HG03280 (cell line): ENCODE data around the gene RSPH3.

ENCODE experiments used
- ATAC-seq: cut with Tn5 transposase; IDR thresholded peaks from one replicate; pipeline ENCODE4 v1.9.1; 2021; ENCODE audit warnings: mild to moderate bottlenecking, moderate library complexity; ENCODE audit not compliant: unreplicated experiment

RSPH3 gene

DNA sequence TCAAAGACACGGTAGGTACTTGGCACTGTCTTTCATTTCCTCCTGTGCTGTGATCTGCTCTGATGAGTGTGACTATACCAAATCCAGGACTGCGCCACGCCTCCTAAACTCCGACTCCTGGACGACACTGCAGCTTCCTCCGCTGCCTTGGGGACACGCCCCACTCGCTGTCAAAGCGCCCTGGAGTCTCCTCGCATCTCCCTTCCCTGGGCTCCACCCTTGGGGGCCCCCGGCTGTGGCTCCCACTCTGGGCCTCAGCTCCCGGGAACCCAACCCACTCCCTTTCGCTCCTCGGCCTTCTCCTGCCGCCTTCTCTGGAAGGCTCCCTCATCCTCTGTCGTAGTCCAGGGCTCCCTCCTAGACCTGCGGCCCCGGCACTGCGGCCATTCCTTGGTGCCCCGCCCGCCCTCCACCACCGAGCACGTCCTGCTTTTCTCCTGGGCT, 61.2 kb downstream of the RSPH3 start:
- no peak for ATAC-seq

DNA sequence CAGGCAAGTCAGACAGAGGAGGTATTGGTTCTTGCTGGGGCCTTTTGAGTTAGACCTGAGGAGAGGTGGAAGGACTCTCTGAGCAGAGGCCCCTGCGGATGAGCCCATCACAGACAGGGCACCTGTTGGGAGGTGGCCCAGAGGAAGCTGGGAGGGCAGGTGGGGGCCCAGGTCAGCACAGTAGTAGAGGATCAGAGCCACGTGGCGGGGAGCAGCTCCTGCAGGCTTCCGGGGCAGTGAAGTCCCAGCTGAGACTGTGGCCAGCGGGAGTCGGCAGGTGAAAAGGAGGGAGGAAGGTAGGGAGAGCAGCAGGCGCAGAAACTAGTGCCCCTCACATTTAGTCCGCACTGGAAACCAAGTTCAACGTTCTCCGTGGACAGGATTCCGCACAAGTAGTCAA, 61.8 kb downstream of the RSPH3 start:
- no peak for ATAC-seq

DNA sequence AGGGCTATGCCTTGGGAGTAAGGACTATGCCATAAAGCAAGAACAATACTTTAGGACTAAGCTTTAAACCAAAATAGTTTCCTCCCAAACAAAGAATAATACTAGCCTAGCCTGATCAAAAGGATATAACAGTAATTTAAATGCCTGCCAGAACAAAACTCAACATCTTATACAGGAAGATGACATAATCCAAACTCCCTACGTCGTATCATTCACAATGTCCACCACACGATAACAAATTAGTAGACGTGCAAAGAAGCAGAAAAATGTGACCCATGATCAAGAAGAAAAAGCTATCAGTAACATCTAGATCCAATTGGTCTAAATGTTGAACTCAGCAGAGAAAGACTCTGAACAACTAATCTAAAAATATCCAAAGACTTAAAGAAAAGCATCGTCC, 65.8 kb downstream of the RSPH3 start:
- no peak for ATAC-seq

DNA sequence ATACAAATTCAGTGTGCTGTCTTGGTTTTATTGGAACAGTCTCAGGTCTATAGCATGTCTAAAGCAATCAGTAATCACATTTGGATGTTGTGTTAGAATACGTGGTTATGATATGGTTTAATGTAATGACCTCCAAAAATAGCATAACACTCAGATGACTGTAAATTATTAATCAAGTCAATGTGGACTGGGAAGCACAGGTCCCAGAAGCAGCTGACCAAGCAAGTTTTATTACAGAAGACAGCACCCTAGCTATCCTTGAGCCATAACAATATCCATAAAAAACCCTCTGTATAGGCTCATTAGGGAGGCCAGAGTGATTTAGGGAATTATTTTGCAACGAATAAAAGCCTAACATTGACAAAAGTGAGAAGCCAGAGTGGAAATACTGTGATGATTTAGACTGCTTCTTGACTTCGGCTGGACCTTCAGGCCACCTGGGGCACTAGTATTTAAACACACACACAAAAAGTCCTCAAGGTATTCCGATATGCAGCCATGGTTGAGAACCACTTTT, 66.9 kb downstream of the RSPH3 start:
- ATAC-seq: no peak

GRCh38 chr6:158928068-158928467, 71.9 kb downstream of the RSPH3 start:
- ATAC-seq: no peak

DNA sequence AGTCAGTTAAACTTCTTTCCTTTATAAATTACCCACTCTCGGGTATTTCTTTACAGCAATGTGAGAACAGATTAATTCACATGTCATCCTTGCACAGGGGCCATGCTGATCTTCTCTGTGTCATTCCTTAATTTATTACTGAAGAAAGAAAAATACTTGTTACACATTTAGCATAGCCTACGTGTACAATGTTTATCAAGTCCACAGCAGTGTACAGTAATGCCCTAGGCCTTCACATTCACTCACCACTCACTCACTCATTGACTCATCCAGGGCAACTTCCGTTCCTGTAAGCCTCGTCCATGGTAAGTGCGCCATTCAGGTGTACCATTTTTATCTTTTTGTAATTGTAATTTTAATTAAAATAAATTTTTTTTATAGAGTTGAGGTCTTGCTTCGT, 73.6 kb downstream of the RSPH3 start:
- ATAC-seq: no peak

DNA sequence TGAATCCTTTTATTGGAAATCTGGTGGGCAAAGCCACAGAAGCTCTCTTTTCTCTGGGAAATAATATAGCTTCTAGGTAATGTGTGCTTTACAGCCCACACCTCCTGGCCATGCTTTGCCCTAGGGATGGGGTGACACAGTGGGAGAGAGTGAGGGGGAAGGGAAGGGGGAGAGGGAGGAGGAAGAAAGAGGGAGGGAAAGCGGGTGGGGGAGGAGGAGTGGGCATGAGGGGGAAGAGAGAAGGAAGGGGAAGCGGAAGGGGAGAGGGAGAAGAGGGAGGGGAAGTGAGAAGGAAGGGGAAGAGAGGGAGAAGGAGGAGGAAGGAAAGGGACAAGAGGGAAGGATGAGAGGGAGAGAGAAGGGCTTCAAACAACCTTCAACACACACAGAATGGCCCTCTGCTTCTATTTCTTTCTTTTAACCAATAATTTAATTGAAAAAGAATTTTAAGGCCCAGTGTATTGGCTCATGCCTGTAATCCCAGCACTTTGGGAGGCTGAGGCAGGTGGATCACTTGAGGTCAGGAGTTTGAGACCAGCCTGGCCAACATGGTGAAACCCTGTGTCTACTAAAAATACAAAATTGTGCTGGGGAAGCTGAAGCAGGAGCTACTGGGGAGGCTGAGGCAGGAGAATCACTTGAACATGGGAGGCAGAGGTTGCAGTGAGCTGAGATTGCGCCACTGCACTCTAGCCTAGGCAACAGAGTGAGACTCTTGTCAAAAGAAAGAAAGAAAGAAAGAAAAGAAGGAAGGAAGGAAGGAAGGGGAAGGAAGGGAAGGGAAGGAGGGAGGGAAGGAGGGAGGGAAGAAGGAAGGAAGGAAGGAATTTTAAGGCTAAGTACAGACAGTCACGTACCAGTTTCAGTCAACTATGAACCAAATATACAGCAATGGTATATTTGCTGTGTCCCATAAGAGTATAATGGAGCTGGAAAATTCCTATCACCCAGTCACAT, 75.2 kb downstream of the RSPH3 start:
- ATAC-seq: no peak

DNA sequence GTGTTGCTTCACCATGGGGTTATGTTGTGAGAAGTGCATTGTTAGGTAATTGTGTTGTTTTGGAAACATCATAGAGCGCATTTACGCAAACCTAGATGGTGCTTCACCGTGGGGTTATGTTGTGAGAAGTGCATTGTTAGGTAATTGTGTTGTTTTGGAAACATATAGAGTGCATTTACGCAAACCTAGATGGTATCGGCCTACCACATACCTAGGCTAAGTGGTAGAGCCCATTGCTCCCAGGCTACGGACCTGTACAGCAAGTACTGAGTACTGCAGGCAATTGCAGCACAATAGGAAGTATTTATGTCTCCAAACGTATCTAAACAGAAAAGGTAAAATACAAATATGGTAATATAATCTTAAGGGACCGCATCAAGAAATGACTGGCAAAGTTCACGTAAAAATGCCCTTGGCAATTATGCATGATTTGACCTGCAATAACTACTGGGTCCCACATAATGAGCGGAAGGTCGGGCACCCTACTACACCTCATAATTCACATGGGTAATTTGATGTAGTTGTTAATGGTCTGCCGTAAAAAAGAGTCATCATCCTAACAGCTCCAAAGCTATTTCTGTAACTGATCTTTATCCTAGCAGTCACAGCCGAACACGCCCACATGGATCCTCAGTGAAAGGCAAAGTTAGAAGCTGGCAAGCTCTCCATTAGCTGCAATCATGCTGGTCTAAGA, 76.0 kb downstream of the RSPH3 start:
- no peak for ATAC-seq
